CD4-positive, CD25-positive, alpha-beta regulatory T cell (primary cell): ENCODE results near the gene CD160. TPM values are rescaled to one million over a fixed set of nuclear protein-coding genes. Genes with fewer than 3 reads are reported as not detected.
A peak's percentile ranks its signal among the peaks of the same experiment; 100 is the strongest.

Experiments used
- ATAC-seq, 2 donors: fragments of 150-1000 bp; cut with Tn5 transposase; one replicate each; pipeline ENCODE4 v1.10.0; 2021; ENCODE audit warnings: low read depth in 2 of 2, moderate number of reproducible peaks in 2 of 2, moderate library complexity in 1 of 2
- DNase-seq, 3 donors: peaks; one replicate each; pipeline versions ENCODE4 v3.0.0 to v3.0.0-alpha.2; 2012 to 2022; ENCODE audit warnings: mixed read lengths in 1 of 3
- H3K27ac ChIP-seq: one replicate; pipeline ENCODE4 v1.7.0; 2013; ENCODE audit warnings: mild to moderate bottlenecking, low read length; ENCODE audit not compliant: insufficient read depth, poor library complexity, severe bottlenecking
- H3K27me3 ChIP-seq: one replicate; pipeline ENCODE4 v1.7.0; 2013; ENCODE audit warnings: low read length; ENCODE audit not compliant: control insufficient read depth, insufficient read depth
- H3K36me3 ChIP-seq: one replicate; pipeline ENCODE4 v1.7.0; 2013; ENCODE audit warnings: mild to moderate bottlenecking, low read length, moderate library complexity; ENCODE audit not compliant: control insufficient read depth, insufficient read depth
- H3K4me1 ChIP-seq: 2 replicates; pipeline ENCODE4 v1.7.0; 2013; ENCODE audit warnings: mild to moderate bottlenecking, low read length; ENCODE audit not compliant: insufficient read depth, control insufficient read depth, poor library complexity, severe bottlenecking
- H3K4me3 ChIP-seq: one replicate; pipeline ENCODE4 v1.7.0; 2013; ENCODE audit warnings: low read depth, mild to moderate bottlenecking, low read length, moderate library complexity
- H3K9me3 ChIP-seq, 2 experiments: 1 replicate in 1 of 2; 2 replicates in 1 of 2; pipeline ENCODE4 v1.7.0; 2013; ENCODE audit warnings: low read length in 2 of 2, mild to moderate bottlenecking in 1 of 2, moderate library complexity in 1 of 2; ENCODE audit not compliant: control insufficient read depth in 2 of 2
- H3K27ac Mint-ChIP-seq, 3 donors: one replicate each; pipeline ENCODE4 v1.8.0; 2020 to 2022; ENCODE audit warnings: mild to moderate bottlenecking in 3 of 3, mixed read lengths in 3 of 3, moderate library complexity in 2 of 3
- H3K27me3 Mint-ChIP-seq: one replicate; pipeline ENCODE4 v1.8.0; 2022; ENCODE audit warnings: mild to moderate bottlenecking, mixed read lengths
- H3K36me3 Mint-ChIP-seq: one replicate; pipeline ENCODE4 v1.8.0; 2020; ENCODE audit warnings: mixed read lengths
- H3K4me1 Mint-ChIP-seq, 4 donors: one replicate each; pipeline ENCODE4 v1.8.0; 2020 to 2022; ENCODE audit warnings: mixed read lengths in 4 of 4, mild to moderate bottlenecking in 1 of 4
- H3K4me3 Mint-ChIP-seq, 4 donors: one replicate each; pipeline ENCODE4 v1.8.0; 2020 to 2022; ENCODE audit warnings: mild to moderate bottlenecking in 4 of 4, mixed read lengths in 4 of 4, moderate library complexity in 3 of 4
- H3K9me3 Mint-ChIP-seq, 7 donors: one replicate each; pipeline ENCODE4 v1.8.0; 2020 to 2022; ENCODE audit warnings: mixed read lengths in 7 of 7, mild to moderate bottlenecking in 3 of 7, moderate library complexity in 2 of 7
- polyA plus RNA-seq, 4 donors: library from polyadenylated mRNA; unstranded; fragments of 300-500 nt; fragmentation: Illumina TruSeq; gene quantifications; one replicate each; pipeline ENCODE4 v1.2.3, GENCODE V29; 2021
- total RNA-seq: library from RNA; stranded (reverse); gene quantifications from one replicate; pipeline ENCODE4 v1.2.3, GENCODE V29; 2022

Gene CD160
- total and polyA plus RNA-seq, 5 donors from 2014 or later, result 0.19 to 0.28 (median 0.21) TPM; not detected in 2

DNA sequence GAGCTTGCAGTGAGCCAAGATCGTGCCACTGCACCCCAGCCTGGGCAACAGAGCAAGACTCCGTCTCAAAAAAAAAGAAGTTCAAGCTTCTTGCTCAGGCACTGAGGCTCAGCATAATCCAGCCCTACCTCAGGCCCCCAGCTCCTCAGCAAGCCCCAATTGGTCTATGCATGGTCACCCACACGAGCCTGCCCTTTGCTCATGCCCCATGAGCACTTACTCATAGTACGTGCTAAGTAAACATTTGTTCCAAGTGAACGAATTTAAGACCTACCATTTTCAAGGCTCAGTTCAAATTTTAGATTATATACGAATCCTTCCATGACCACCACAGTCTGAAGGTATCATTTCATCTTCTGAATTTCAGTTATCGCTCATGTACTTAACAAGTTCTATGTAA, 16.5 kb upstream of the CD160 start:
- Mint-ChIP-seq H3K4me1 (no peaks in the 10 kb centered on the region), H3K27me3 (peaks cover 14% of the 10 kb centered on the region), H3K36me3 (no peaks in the 10 kb centered on the region), H3K9me3 (peaks cover 0 to 1% (median 0%) of the 10 kb centered on the region in 7 donors), H3K4me3 (no peak overlapping the region), H3K27ac (no peak overlapping the region)
- DNase-seq (no peak), ATAC-seq (no peak)
- no peak overlapping the region for H3K27ac ChIP-seq
- no peaks in the 10 kb centered on the region for H3K4me1 ChIP-seq
- H3K27me3 ChIP-seq, result peaks cover 3% of the 10 kb centered on the region
- no peaks in the 10 kb centered on the region for H3K36me3 ChIP-seq
- no peak overlapping the region for H3K4me3 ChIP-seq
- no peaks in the 10 kb centered on the region for H3K9me3 ChIP-seq

DNA sequence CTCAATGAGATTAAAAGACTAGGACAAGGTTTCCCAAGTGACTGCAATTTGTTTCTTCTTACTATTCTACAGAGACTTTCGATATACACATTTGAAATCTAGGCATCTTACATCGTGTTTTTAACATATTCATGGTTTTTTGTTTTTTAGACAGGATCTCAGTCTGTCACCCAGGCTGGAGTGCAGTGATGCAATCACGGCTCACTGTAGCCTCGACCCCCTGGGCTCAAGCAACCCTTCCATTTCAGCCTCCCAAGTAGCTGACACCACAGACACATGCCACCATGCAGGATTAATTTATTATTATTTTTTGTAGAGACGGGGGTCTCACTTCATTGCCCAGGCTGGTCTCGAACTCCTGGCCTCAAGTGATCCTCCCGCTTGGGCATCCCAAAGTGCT, 13.7 kb upstream of the CD160 start:
- Histone ChIP-seq H3K36me3 (no peaks in the 10 kb centered on the region), H3K9me3 (no peaks in the 10 kb centered on the region), H3K27ac (no peak overlapping the region), H3K27me3 (peaks cover 3% of the 10 kb centered on the region), H3K4me3 (no peak overlapping the region), H3K4me1 (no peaks in the 10 kb centered on the region)
- H3K4me3 Mint-ChIP-seq, result no peak overlapping the region
- DNase-seq (no peak), ATAC-seq (no peak)
- no peaks in the 10 kb centered on the region for H3K4me1 Mint-ChIP-seq
- H3K27ac Mint-ChIP-seq, result no peak overlapping the region
- H3K36me3 Mint-ChIP-seq, result no peaks in the 10 kb centered on the region
- H3K27me3 Mint-ChIP-seq, result peaks cover 8% of the 10 kb centered on the region
- H3K9me3 Mint-ChIP-seq, result no peaks in the 10 kb centered on the region

DNA sequence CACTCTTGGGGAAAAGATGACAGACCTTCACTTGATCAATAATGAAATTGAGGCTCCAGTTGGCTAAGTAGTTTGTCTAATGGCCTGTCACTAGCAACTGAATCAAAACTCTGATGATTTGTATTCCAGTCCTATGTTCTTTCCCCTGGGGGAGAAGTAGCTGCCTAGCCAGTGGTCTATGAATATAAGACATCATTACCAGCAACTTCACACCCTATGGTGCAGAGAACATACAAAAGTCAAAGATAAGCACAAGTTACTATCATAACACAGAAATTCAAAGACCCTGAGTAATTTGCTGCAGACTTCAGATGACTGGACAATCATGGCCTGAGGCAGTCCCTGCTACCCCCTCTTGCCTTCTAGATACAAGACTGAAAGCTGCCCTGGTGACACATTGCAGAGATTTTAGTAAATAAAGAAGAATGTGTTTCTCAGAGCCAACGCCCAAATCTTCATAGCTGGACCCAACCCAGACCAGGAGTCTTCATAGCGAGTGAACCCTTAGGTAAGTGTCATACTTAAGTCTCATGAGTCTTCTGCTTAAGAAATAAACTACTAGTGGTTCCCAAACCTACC, 13.1 kb upstream of the CD160 start:
- Mint-ChIP-seq H3K4me1 (no peaks in the 10 kb centered on the region), H3K27ac (no peak overlapping the region)
- no peak for DNase-seq

DNA sequence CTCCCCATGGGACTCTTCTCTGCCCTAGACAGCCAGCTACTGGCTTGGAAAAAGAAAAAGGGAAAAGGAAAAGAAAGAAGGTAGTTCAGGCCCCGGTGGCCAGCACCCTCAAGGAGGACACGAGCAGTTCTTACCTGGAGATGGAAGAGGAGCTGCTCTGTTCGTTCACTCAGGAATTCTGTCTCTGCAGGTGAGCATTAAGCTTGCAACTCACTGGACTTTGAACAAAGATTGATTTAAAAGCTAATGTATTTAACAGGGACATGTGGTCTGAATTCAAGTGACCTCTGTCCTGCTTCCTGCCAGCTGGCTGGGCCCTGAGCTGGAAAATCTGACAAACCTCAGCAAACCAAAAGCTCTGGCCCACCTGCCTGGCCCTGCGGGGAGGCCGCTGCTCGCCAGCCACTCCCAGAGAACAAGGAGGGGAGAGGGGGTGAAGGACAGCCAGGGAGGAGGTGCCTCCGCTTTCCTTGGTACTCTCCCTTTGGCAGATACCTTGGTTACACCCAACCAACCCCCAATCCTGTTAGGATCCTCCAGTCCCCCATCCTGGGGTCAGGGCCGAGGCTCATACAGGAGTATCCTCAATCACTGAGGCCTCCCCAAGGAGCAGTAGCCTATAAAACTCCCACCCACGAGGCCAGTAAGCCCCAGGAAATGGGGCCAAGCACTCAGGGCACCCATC, 12.0 kb upstream of the CD160 start, which contains the start of gene PDZK1:
Gene PDZK1, minus strand, starts transcription at position 186 of the 685 bp plus-strand sequence. CDS start 19,347 bp downstream, outside the sequence.
- Histone ChIP-seq H3K4me1 (no peaks in the 10 kb centered on the region), H3K9me3 (no peaks in the 10 kb centered on the region), H3K27ac (no peak within 1 kb of the TSS), H3K27me3 (peaks cover 3% of the 10 kb centered on the region), H3K4me3 (no peak within 1 kb of the TSS), H3K36me3 (no peaks in the 10 kb centered on the region)
- no peaks in the 10 kb centered on the region for H3K4me1 Mint-ChIP-seq
- ATAC-seq (no peak), DNase-seq (no peak)
- H3K27ac Mint-ChIP-seq, result peak within 1 kb of the TSS in 2 of 3 donors; percentile 3 to 33
- H3K27me3 Mint-ChIP-seq, result peaks cover 6% of the 10 kb centered on the region
- H3K9me3 Mint-ChIP-seq, result peaks cover 0 to 5% (median 0%) of the 10 kb centered on the region in 7 donors
- H3K36me3 Mint-ChIP-seq, result no peaks in the 10 kb centered on the region
- H3K4me3 Mint-ChIP-seq, result no peak within 1 kb of the TSS

More for the DNA sequence above, 13.1 kb upstream of the CD160 start:
- ATAC-seq, result no peak
- Mint-ChIP-seq H3K4me3 (no peak overlapping the region), H3K27me3 (peaks cover 6% of the 10 kb centered on the region), H3K9me3 (peaks cover 0 to 4% (median 0%) of the 10 kb centered on the region in 7 donors), H3K36me3 (no peaks in the 10 kb centered on the region)
- no peaks in the 10 kb centered on the region for H3K4me1 ChIP-seq
- H3K36me3 ChIP-seq, result no peaks in the 10 kb centered on the region
- H3K9me3 ChIP-seq, result no peaks in the 10 kb centered on the region
- H3K4me3 ChIP-seq, result no peak overlapping the region
- no peak overlapping the region for H3K27ac ChIP-seq
- peaks cover 3% of the 10 kb centered on the region for H3K27me3 ChIP-seq

DNA sequence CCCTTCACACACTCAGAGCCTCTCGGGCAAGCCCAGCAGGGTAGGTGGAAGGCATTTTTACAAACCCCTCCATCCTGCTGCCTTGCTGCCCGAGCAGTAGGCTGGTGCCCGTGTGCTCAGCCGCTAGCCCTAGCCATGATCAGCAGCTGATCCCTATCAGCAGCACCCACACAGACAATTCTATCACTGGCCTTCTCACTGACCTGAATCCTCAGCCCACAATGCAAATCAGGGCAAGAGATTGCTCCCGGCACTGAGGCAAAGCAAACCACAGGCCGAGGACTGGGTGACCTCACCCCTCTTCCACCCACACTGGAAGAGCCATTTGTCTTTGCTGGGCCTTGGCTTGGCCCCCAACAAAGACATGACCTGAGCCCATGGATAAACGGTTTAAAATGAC, 11.2 kb upstream of the CD160 start:
- H3K9me3 ChIP-seq, result no peaks in the 10 kb centered on the region
- ATAC-seq (no peak), DNase-seq (no peak)
- H3K4me1 ChIP-seq, result no peaks in the 10 kb centered on the region
- H3K36me3 ChIP-seq, result no peaks in the 10 kb centered on the region
- Mint-ChIP-seq H3K9me3 (peaks cover 0 to 5% (median 0%) of the 10 kb centered on the region in 7 donors), H3K4me1 (no peaks in the 10 kb centered on the region), H3K36me3 (no peaks in the 10 kb centered on the region), H3K27ac (peak overlapping the region in 1 of 3 donors; percentile 33), H3K27me3 (peaks cover 6% of the 10 kb centered on the region), H3K4me3 (no peak overlapping the region)
- no peak overlapping the region for H3K4me3 ChIP-seq
- H3K27me3 ChIP-seq, result peaks cover 3% of the 10 kb centered on the region
- no peak overlapping the region for H3K27ac ChIP-seq

DNA sequence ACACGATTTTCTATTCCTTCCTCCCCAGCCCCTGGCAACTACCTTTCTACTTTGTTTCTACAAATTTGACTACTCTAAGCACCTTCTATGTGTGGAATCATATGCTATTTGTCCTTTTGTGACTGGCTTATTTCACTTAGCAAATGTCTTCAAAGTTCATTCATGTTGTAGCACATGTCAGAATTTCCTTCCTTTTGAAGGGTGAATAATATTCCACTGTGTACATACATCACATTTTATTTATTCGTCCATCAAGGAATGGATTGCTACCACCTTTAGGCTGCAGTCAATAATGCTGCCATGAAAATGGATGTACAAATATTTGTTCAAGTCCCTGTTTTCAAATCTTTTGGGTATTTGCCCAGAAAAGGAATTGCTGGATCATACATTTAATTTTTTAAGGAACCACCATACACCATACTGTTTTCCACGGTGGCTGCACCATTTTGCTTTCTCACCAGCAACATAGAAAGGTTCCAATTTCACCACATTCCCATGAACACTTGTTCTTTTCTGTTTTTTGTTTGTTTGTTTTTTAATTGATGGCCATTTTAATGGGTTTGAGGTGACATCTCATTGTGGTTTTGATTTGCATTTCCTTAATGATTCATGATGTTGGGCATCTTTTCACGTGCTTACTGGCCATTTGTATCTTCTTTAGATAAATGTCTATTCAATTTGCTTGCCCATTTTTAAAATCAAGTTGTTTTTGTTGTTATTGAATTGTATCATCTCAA, 8.8 kb upstream of the CD160 start:
- H3K27me3 ChIP-seq, result no peaks in the 10 kb centered on the region

DNA sequence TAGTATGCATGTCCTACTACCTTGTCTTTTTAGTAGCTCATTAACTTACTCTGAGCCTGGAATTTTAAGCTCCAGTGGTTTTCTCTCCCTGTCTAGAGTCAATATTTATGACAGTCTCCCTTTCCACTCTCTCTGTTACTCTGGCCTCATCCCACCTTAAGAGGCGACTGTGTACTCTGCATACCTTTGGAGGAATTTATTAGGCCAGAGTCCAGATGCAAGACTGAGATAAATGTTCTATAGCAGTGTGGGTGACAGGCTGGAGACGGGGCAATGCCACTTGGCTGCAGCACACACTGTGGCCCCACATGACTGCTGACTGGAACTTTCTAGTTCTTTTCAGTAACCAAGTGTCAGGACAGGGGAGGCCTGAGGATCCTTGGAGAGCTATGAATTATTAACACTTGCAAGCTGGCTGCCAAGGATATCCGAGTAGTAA, 8.1 kb upstream of the CD160 start:
- Histone ChIP-seq H3K4me3 (no peak overlapping the region), H3K36me3 (no peaks in the 10 kb centered on the region), H3K27me3 (no peaks in the 10 kb centered on the region), H3K4me1 (no peaks in the 10 kb centered on the region), H3K9me3 (no peaks in the 10 kb centered on the region), H3K27ac (no peak overlapping the region)
- H3K36me3 Mint-ChIP-seq, result no peaks in the 10 kb centered on the region
- peaks cover 0 to 5% (median 0%) of the 10 kb centered on the region in 7 donors for H3K9me3 Mint-ChIP-seq
- H3K27ac Mint-ChIP-seq, result no peak overlapping the region
- DNase-seq, result no peak
- H3K4me1 Mint-ChIP-seq, result no peaks in the 10 kb centered on the region
- H3K27me3 Mint-ChIP-seq, result no peaks in the 10 kb centered on the region
- no peak for ATAC-seq
- no peak overlapping the region for H3K4me3 Mint-ChIP-seq

More for the DNA sequence above, 8.8 kb upstream of the CD160 start:
- no peak overlapping the region for H3K4me3 ChIP-seq
- H3K27ac ChIP-seq, result no peak overlapping the region
- H3K9me3 ChIP-seq, result no peaks in the 10 kb centered on the region
- ATAC-seq (no peak), DNase-seq (no peak)
- H3K36me3 Mint-ChIP-seq, result no peaks in the 10 kb centered on the region
- no peaks in the 10 kb centered on the region for H3K4me1 Mint-ChIP-seq
- H3K27me3 Mint-ChIP-seq, result peaks cover under 1% of the 10 kb centered on the region
- H3K36me3 ChIP-seq, result no peaks in the 10 kb centered on the region
- no peak overlapping the region for H3K27ac Mint-ChIP-seq
- no peak overlapping the region for H3K4me3 Mint-ChIP-seq
- no peaks in the 10 kb centered on the region for H3K4me1 ChIP-seq
- peaks cover 0 to 5% (median 0%) of the 10 kb centered on the region in 7 donors for H3K9me3 Mint-ChIP-seq
